Measurements from ENCODE around the gene TVP23B.
"Not testable (repeated sequence)": the region's sequence is repeated elsewhere in the genome, so short reads cannot be mapped to it uniquely, and the experiment has no call there.

- not testable (repeated sequence) for TF ChIP-seq POLR2A (IDR thresholded peaks at IDR 0.05; ENCODE audit: low read length); GATA1 (IDR thresholded peaks at IDR 0.05; ENCODE audit: low read depth, low read length)
Observed at GRCh38 chr17:18815924-18816323, 34.9 kb downstream of the TVP23B start.

Data from erythroblast (primary cell).